Measurements from ENCODE around the gene ATF4. TPM values are rescaled to one million over a fixed set of nuclear protein-coding genes. Genes with fewer than 3 reads are reported as not detected.

Gene ATF4
- total RNA-seq, 2 donors from 2014 or later: 294 to 334 TPM

DNA sequence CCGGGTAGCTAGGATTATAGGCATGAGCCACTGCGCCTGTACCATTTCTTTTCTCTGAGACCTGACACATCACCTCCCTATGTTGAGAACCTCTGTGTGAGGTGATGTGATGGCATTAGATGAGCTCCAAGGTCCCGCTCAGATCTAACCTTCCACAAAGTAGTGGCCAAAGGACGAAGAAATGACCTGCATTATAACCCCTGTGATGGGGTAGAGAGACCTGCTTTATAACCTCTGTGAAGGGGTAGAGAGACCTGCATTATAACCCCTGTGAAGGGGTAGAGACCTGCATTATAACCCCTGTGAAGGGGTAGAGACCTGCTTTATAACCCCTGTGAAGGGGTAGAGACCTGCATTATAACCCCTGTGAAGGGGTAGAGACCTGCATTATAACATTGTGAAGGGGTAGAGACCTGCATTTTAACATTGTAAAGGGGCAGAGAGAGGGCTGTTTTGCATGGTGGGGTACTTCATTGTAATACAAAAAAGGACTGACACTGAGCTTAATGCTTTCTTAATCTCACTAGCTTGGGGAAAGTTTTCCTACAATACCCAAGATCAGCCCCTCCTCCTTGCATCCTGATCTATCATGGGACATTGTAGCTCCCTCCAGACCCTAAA is 9.7 kb upstream of the ATF4 start:
- DNase-seq (ENCODE audit: low spot score): no peak
- Histone ChIP-seq H3K9me3 (no peaks in the 10 kb centered on the region), H3K27me3 (replicated peaks; ENCODE audit: insufficient read depth) (no peaks in the 10 kb centered on the region), H3K4me3 (no peak overlapping the region), H3K27ac (no peak overlapping the region), H3K36me3 (peaks cover 11 to 25% of the 10 kb centered on the region in 2 donors), H3K4me1 (replicated peaks) (no peaks in the 10 kb centered on the region)
- TF ChIP-seq POLR2AphosphoS5 (IDR thresholded peaks at IDR 0.05): no peak
- no peak for TF ChIP-seq POLR2A (IDR thresholded peaks at IDR 0.05)
- TF ChIP-seq, protein P1, sequence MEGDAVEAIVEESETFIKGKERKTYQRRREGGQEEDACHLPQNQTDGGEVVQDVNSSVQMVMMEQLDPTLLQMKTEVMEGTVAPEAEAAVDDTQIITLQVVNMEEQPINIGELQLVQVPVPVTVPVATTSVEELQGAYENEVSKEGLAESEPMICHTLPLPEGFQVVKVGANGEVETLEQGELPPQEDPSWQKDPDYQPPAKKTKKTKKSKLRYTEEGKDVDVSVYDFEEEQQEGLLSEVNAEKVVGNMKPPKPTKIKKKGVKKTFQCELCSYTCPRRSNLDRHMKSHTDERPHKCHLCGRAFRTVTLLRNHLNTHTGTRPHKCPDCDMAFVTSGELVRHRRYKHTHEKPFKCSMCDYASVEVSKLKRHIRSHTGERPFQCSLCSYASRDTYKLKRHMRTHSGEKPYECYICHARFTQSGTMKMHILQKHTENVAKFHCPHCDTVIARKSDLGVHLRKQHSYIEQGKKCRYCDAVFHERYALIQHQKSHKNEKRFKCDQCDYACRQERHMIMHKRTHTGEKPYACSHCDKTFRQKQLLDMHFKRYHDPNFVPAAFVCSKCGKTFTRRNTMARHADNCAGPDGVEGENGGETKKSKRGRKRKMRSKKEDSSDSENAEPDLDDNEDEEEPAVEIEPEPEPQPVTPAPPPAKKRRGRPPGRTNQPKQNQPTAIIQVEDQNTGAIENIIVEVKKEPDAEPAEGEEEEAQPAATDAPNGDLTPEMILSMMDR (IDR thresholded peaks at IDR 0.05): no peak
- 92% methylated on average over 4 of the region's 4 CpGs for WGBS
- intact Hi-C loops (cut with DNase I): no loop called here

DNA sequence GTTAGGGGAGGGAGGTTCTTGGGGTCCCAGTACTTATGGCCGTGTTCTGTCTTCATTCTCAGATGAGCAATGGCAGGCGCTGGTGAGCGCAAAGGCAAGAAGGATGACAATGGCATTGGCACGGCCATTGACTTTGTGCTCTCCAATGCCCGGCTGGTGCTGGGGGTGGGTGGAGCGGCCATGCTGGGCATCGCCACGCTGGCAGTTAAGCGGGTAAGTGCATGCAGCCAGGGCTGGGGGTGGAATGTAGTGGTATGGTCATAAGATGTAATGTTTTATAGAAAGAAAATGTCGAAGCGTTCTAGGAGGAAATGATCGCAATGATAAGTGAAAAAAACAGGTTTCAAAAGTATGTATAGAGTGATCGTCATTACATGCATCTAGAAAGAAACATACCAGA is 9.1 kb upstream of the ATF4 start:
- peaks cover 11 to 23% of the 10 kb centered on the region in 2 donors for H3K36me3 ChIP-seq
- H3K4me3 ChIP-seq: no peak overlapping the region
- no peak for DNase-seq (ENCODE audit: low spot score)
- 89% methylated on average over 13 of the region's 13 CpGs for WGBS
- H3K9me3 ChIP-seq: no peaks in the 10 kb centered on the region
- no peak overlapping the region for H3K27ac ChIP-seq
- intact Hi-C loops (cut with DNase I): no loop called here
- no peaks in the 10 kb centered on the region for H3K4me1 ChIP-seq (replicated peaks)
- no peaks in the 10 kb centered on the region for H3K27me3 ChIP-seq (replicated peaks; ENCODE audit: insufficient read depth)
- TF ChIP-seq, protein P1 (IDR thresholded peaks at IDR 0.05): no peak
- TF ChIP-seq POLR2AphosphoS5 (IDR thresholded peaks at IDR 0.05) (no peak), POLR2A (IDR thresholded peaks at IDR 0.05) (no peak)

DNA sequence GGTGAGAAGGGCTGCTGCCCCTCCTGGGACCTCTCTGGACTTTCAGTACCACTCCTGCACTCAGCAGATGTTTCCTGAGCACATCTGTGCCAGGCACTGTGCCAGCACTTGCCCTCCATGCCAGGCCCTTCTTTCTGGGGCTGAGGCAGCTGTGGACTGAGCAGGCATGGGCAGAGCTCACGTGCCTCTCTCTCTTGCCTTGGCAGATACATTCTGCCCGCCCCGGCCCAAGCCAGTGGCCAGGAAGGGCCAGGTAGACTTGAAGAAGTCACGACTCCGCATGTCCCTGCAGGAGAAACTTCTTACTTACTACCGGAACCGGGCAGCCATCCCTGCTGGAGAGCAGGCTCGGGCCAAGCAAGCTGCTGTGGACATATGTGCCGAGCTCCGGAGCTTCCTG is 8.3 kb upstream of the ATF4 start:
- intact Hi-C loops (cut with DNase I): no loop called here
- no peaks in the 10 kb centered on the region for H3K27me3 ChIP-seq (replicated peaks; ENCODE audit: insufficient read depth)
- H3K4me3 ChIP-seq: no peak overlapping the region
- no peaks in the 10 kb centered on the region for H3K9me3 ChIP-seq
- TF ChIP-seq POLR2AphosphoS5 (IDR thresholded peaks at IDR 0.05): no peak
- TF ChIP-seq, protein P1 (IDR thresholded peaks at IDR 0.05): no peak
- no peak for TF ChIP-seq POLR2A (IDR thresholded peaks at IDR 0.05)
- H3K27ac ChIP-seq: no peak overlapping the region
- no peak for DNase-seq (ENCODE audit: low spot score)
- H3K36me3 ChIP-seq: peaks cover 11 to 23% of the 10 kb centered on the region in 2 donors
- H3K4me1 ChIP-seq (replicated peaks): no peaks in the 10 kb centered on the region
- WGBS: 85% methylated on average over 10 of the region's 10 CpGs

- Histone ChIP-seq H3K27ac (no peak overlapping the region), H3K9me3 (no peaks in the 10 kb centered on the region), H3K36me3 (peaks cover 11 to 23% of the 10 kb centered on the region in 2 donors), H3K4me1 (replicated peaks) (peaks cover under 1% of the 10 kb centered on the region), H3K27me3 (replicated peaks; ENCODE audit: insufficient read depth) (no peaks in the 10 kb centered on the region), H3K4me3 (no peak overlapping the region)
- TF ChIP-seq, protein P1 (IDR thresholded peaks at IDR 0.05): no peak
- TF ChIP-seq POLR2A (IDR thresholded peaks at IDR 0.05) (no peak), POLR2AphosphoS5 (IDR thresholded peaks at IDR 0.05) (no peak)
- intact Hi-C loops (cut with DNase I): no loop called here
- WGBS: 81% methylated on average over 10 of the region's 18 CpGs
- no peak for DNase-seq (ENCODE audit: low spot score)
Measured at GRCh38 chr22:39513791-39514190, 6.6 kb upstream of the ATF4 start.

DNA sequence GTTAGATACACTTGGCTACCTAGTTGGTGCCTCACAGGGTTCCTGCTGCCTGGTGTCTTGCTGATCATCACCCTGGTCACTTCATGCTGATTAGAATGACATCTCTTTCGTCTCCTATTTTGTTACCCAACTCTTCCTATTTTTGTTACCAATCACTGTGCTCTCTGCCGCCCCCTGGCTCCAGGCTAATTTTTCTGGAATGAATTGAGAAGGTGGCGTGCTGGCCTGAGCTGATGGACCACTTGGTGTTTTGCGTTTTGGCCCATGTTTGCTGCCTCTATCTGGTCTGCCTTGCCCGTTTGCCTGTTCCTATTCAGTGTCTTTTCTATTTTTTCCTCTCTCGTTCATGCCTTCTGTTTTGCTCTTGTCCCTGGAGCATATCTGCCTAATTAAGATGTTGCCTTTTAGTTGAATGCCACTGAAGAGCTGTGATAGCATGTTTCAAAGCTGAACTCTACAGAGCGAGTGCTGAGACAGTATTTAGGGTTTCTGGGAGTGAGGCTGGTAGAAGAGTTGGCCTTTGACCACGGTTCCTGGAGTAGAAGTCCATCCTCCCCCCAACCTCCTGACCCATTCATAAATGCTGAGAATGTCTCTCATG is 5.9 kb upstream of the ATF4 start:
- 43% methylated on average over 8 of the region's 8 CpGs for WGBS
- no peak overlapping the region for H3K4me3 ChIP-seq
- TF ChIP-seq, protein P1 (IDR thresholded peaks at IDR 0.05): peak; percentile 31 to 68 (median 62)
- peak; percentile 23 for TF ChIP-seq POLR2AphosphoS5 (IDR thresholded peaks at IDR 0.05)
- TF ChIP-seq POLR2A (IDR thresholded peaks at IDR 0.05): no peak
- intact Hi-C loops (cut with DNase I): no loop called here
- DNase-seq (ENCODE audit: low spot score): no peak
- H3K9me3 ChIP-seq: no peaks in the 10 kb centered on the region
- no peak overlapping the region for H3K27ac ChIP-seq
- H3K27me3 ChIP-seq (replicated peaks; ENCODE audit: insufficient read depth): no peaks in the 10 kb centered on the region
- peaks cover 3% of the 10 kb centered on the region for H3K4me1 ChIP-seq (replicated peaks)
- H3K36me3 ChIP-seq: peaks cover 11 to 23% of the 10 kb centered on the region in 2 donors
